ENCODE data around the gene EXOC7. TPM values are rescaled to one million over a fixed set of nuclear protein-coding genes. Genes with fewer than 3 reads are reported as not detected.

The EXOC7 gene
- total RNA-seq, 2 donors from 2014 or later: 88.0 to 95.0 TPM

DNA sequence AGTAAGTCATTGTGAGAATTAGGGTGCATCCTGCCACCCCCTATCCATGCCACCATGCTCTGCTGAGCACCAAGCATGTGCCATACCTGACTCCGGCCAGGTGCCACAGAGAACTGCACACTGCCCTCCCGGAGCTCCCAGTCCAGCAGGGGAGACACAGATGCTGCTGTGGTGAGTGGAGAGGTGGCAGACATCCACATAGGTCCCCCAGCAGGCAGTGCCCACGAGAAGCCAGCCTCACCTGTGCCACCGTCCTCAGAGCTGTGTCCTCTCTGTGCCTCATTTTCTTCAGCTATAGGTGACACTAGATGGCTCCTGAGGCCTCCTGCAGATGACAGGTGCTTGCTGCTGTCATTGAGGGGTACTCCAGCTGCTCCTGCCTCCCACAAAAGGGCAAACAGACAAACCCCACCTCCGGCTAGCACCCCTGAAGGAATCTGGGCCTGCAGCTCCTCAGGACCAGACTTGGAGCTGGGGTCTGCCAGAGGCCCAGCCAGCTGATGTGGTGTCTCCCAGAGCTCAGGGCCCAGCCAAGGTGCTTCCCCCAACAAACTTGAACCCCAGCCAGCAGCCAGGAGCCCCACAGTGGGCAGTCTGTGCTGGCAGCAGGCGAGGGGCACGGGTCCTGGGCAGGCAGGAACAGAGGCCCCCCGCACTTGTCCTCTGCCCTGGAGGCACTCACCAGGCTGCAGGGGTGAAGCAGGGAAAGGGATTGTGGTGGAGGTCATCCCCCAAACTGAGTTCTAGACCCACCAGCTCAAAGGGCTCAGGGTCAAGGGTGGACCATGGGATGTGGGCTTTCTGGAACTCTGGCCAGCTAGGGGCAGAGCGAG, 20.4 kb upstream of the EXOC7 start:
- TF ChIP-seq, protein P1, sequence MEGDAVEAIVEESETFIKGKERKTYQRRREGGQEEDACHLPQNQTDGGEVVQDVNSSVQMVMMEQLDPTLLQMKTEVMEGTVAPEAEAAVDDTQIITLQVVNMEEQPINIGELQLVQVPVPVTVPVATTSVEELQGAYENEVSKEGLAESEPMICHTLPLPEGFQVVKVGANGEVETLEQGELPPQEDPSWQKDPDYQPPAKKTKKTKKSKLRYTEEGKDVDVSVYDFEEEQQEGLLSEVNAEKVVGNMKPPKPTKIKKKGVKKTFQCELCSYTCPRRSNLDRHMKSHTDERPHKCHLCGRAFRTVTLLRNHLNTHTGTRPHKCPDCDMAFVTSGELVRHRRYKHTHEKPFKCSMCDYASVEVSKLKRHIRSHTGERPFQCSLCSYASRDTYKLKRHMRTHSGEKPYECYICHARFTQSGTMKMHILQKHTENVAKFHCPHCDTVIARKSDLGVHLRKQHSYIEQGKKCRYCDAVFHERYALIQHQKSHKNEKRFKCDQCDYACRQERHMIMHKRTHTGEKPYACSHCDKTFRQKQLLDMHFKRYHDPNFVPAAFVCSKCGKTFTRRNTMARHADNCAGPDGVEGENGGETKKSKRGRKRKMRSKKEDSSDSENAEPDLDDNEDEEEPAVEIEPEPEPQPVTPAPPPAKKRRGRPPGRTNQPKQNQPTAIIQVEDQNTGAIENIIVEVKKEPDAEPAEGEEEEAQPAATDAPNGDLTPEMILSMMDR (IDR thresholded peaks at IDR 0.05): no peak
- no peak overlapping the region for H3K4me3 ChIP-seq

DNA sequence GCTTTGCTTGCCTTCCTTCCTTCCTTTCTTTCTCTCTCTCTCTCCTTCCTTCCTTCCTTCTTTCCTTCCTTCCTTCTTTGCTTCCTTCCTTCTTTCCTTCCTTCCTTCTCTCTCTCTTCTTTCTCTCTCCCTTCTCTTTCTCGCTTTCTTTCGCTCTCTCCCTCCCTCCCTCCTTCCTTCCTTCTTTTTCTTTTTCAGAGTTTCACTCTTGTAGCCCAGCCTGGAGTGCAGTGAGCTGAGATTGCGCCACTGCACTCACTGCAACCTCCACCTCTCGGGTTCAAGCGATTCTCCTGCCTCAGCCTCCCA, 19.6 kb upstream of the EXOC7 start:
- Histone ChIP-seq H3K4me3 (no peak overlapping the region), H3K4me1 (no peaks in the 10 kb centered on the region), H3K9ac (ENCODE audit: low read depth in 2 of 2, low read length in 2 of 2) (no peak overlapping the region), H3K27me3 (no peaks in the 10 kb centered on the region), H3K36me3 (no peaks in the 10 kb centered on the region), H3K27ac (no peak overlapping the region), H3K9me3 (no peaks in the 10 kb centered on the region)
- TF ChIP-seq, protein P1 (IDR thresholded peaks at IDR 0.05): no peak
- intact Hi-C loops (cut with DNase I): loop anchor here (5.0 kb wide), 1 partner anchor 59 kb away; no protein-coding TSS in a partner anchor
- no peak for DNase-seq

More for the DNA sequence above, 20.4 kb upstream of the EXOC7 start:
- no peak for DNase-seq
- Histone ChIP-seq H3K9me3 (no peaks in the 10 kb centered on the region), H3K27ac (no peak overlapping the region), H3K4me1 (no peaks in the 10 kb centered on the region), H3K27me3 (no peaks in the 10 kb centered on the region), H3K9ac (ENCODE audit: low read depth in 2 of 2, low read length in 2 of 2) (no peak overlapping the region), H3K36me3 (no peaks in the 10 kb centered on the region)
- intact Hi-C loops (cut with DNase I): loop anchor here (5.0 kb wide), 1 partner anchor 58 kb away; no protein-coding TSS in a partner anchor

DNA sequence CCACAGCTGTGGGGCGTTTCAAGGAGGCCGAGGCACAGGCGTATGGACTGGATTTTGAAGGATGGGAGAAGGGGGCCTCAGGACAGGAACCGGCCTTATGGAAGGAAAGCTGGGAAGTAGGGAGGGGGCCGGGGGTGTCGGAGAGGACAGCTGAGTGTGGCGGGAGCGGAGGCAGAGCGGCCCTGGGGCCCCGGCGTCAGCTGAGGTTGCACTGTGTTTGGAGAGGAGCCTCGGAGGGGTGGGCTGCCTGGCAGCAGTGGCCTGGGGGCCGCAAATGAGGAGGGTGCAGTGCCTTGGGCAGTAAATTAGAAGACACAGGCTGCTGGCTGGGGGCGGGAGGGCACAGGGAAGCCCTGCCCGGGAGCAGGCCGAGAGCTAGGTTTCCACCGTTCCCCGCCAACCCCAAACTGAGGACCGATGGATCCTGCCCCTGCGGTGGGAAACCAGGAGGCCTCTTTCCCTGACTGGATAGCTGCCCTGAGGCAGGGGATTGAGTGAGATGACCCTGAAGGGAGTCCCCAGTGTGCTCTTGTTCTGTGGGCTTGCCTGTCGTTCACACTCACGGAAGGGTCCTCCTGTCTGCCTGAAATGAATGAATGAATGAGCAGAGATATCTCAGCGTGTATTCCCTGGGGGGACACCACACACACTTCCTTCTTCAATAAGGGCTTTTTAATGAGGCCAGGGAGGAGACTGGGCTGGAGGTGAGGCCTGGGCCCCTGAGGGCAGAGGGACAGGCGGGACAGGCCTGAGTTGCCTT, 19.0 kb upstream of the EXOC7 start:
- TF ChIP-seq, protein P1 (IDR thresholded peaks at IDR 0.05): no peak
- no peaks in the 10 kb centered on the region for H3K4me1 ChIP-seq
- no peaks in the 10 kb centered on the region for H3K9me3 ChIP-seq
- no peak overlapping the region for H3K27ac ChIP-seq
- no peaks in the 10 kb centered on the region for H3K27me3 ChIP-seq
- DNase-seq: no peak
- intact Hi-C loops (cut with DNase I): loop anchor here (5.0 kb wide), 1 partner anchor 60 kb away; no protein-coding TSS in a partner anchor
- no peaks in the 10 kb centered on the region for H3K36me3 ChIP-seq
- no peak overlapping the region for H3K4me3 ChIP-seq
- H3K9ac ChIP-seq (ENCODE audit: low read depth in 2 of 2, low read length in 2 of 2): no peak overlapping the region

DNA sequence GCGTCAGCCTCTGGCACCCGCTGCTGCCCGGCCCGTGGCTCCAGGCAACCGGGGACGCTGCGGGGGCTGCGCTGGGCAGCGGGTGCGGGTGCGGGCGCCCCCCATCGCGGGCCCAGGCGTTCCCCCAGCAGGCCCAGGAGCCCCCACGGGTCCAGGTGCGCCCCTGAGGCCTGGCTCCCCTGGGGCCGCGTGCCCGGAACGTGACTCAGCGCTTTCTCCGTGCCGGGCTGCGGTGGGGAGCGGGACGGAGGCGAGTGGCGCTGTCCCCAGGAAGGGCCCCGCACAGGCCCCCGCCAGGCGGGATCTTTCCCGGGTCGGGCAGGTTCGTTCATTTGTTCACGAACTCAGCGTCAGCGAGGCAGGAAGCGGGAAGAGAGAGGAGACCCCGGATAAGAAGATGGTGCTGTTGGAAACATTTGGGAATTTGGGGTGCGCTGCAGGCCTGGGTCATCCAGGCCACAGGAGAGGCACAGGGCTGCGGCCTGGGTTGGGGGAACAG, 18.4 kb upstream of the EXOC7 start:
- peak overlapping the region; percentile 35 for H3K4me3 ChIP-seq
- no peaks in the 10 kb centered on the region for H3K27me3 ChIP-seq
- H3K36me3 ChIP-seq: no peaks in the 10 kb centered on the region
- no peaks in the 10 kb centered on the region for H3K9me3 ChIP-seq
- TF ChIP-seq, protein P1 (IDR thresholded peaks at IDR 0.05): no peak
- DNase-seq: peak; percentile 19
- H3K27ac ChIP-seq: no peak overlapping the region
- intact Hi-C loops (cut with DNase I): loop anchor here (2.0 to 5.0 kb wide), 2 partner anchors 60 to 159 kb away; no protein-coding TSS in a partner anchor
- H3K4me1 ChIP-seq: no peaks in the 10 kb centered on the region
- peak overlapping the region in 1 of 2 donors; percentile 57 for H3K9ac ChIP-seq (ENCODE audit: low read depth in 2 of 2, low read length in 2 of 2)

DNA sequence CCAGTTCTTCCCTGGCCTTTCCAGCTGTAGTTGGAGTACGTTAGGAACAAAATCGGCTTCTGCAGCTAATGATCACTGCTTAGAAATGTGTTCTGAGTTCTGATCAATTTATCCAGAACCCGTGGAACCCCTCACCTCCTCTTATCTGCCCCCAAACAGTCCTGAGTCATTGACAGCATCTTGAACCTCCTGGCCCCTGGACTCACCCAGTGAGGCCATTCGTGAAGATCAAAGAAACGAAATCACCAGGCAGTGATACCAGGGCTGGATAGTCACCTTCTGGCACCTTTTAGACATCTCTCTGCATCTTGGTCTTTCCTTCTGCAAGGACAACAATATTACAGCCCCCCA, 17.0 kb upstream of the EXOC7 start:
- no peak overlapping the region for H3K4me3 ChIP-seq
- no peak overlapping the region for H3K27ac ChIP-seq
- H3K9me3 ChIP-seq: no peaks in the 10 kb centered on the region
- TF ChIP-seq, protein P1 (IDR thresholded peaks at IDR 0.05): no peak
- no peaks in the 10 kb centered on the region for H3K27me3 ChIP-seq
- H3K36me3 ChIP-seq: no peaks in the 10 kb centered on the region
- H3K4me1 ChIP-seq: no peaks in the 10 kb centered on the region
- intact Hi-C loops (cut with DNase I): loop anchor here (2.0 to 5.0 kb wide), 2 partner anchors 62 to 160 kb away; no protein-coding TSS in a partner anchor
- DNase-seq: no peak
- no peak overlapping the region for H3K9ac ChIP-seq (ENCODE audit: low read depth in 2 of 2, low read length in 2 of 2)
